Subcutaneous abdominal adipose tissue (tissue), 5 donors: ENCODE data around the gene TBL1X.

Experiments used
- H3K27ac ChIP-seq: one replicate; pipeline ENCODE4 v1.7.0; 2013; ENCODE audit warnings: low read depth, mild to moderate bottlenecking, inconsistent platforms, low read length, moderate library complexity
- H3K27me3 ChIP-seq, 5 donors: one replicate each; pipeline ENCODE4 v1.7.0; 2013; ENCODE audit warnings: low read length in 5 of 5, inconsistent platforms in 1 of 5; ENCODE audit not compliant: control insufficient read depth in 5 of 5, insufficient read depth in 4 of 5
- H3K36me3 ChIP-seq, 5 donors: one replicate each; pipeline ENCODE4 v1.7.0; 2013; ENCODE audit warnings: low read length in 5 of 5; ENCODE audit not compliant: control insufficient read depth in 5 of 5, insufficient read depth in 5 of 5
- H3K4me1 ChIP-seq, 5 donors: one replicate each; pipeline ENCODE4 v1.7.0; 2013; ENCODE audit warnings: low read length in 5 of 5, mild to moderate bottlenecking in 3 of 5, moderate library complexity in 1 of 5; ENCODE audit not compliant: control insufficient read depth in 5 of 5, insufficient read depth in 5 of 5
- H3K4me3 ChIP-seq, 5 donors: one replicate each; pipeline ENCODE4 v1.7.0; 2013; ENCODE audit warnings: low read length in 5 of 5, low read depth in 1 of 5
- H3K9ac ChIP-seq, 5 donors: one replicate each; pipeline ENCODE4 v1.7.0; 2013; ENCODE audit warnings: low read length in 5 of 5, mild to moderate bottlenecking in 4 of 5, moderate library complexity in 3 of 5
- H3K9me3 ChIP-seq, 5 donors: one replicate each; pipeline ENCODE4 v1.7.0; 2013; ENCODE audit warnings: low read length in 5 of 5; ENCODE audit not compliant: control insufficient read depth in 5 of 5
- donor health status: healthy.
- donor health status: healthy.
- donor health status: healthy.
- donor health status: healthy.
- donor health status: healthy.

TBL1X gene

DNA sequence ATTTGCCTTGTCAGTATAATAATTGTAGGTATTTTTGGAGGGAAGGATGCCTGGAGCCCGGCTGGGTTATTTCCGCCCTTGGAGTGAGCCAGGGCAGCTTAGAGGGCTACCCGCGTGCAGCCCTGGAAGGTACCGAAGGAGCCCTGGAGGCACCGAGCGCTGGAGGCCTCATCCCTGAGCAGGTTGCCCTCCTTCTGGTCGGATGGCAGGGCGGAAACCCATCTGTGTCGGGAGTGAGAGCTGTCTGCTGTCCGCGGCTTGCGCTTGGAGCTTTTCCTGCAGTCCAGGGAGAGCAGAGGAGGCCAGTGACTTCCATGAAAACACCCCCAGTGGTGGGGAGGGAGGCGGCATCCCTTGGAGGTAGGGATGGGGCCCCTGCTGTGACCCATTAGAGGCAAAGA is 122.1 kb downstream of the TBL1X start:
- H3K36me3 ChIP-seq, result no peaks in the 10 kb centered on the region
- no peak overlapping the region for H3K4me3 ChIP-seq
- no peak overlapping the region for H3K9ac ChIP-seq
- peaks cover 0 to 4% (median 0%) of the 10 kb centered on the region in 5 donors for H3K9me3 ChIP-seq
- peaks cover 0 to 3% (median 0%) of the 10 kb centered on the region in 5 donors for H3K27me3 ChIP-seq
- H3K27ac ChIP-seq, result no peak overlapping the region
- peaks cover 0 to 3% (median 2%) of the 10 kb centered on the region in 5 donors for H3K4me1 ChIP-seq

DNA sequence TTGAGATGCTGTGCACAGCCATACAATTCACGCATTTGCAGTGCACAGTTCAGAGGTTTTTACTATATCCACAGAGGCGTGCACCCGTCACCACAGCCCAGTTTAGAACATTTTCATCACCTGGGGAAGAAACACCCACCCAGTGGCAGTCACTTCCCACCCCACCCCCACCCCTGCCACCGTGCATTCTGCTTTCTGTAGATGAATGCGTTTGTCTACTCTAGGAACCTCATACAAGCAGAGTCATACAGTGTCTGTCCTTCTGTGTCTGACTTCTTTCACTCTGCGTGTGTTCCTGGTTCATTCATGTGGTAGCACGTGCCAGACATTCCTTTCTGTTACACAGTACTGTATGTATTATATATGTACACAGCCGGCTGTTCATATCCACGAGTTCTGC is 122.8 kb downstream of the TBL1X start:
- Histone ChIP-seq H3K9me3 (peaks cover 0 to 10% (median 0%) of the 10 kb centered on the region in 5 donors), H3K27me3 (peaks cover 0 to 3% (median 0%) of the 10 kb centered on the region in 5 donors), H3K36me3 (no peaks in the 10 kb centered on the region), H3K27ac (no peak overlapping the region), H3K9ac (no peak overlapping the region), H3K4me1 (peaks cover 0 to 2% (median 0%) of the 10 kb centered on the region in 5 donors), H3K4me3 (no peak overlapping the region)

DNA sequence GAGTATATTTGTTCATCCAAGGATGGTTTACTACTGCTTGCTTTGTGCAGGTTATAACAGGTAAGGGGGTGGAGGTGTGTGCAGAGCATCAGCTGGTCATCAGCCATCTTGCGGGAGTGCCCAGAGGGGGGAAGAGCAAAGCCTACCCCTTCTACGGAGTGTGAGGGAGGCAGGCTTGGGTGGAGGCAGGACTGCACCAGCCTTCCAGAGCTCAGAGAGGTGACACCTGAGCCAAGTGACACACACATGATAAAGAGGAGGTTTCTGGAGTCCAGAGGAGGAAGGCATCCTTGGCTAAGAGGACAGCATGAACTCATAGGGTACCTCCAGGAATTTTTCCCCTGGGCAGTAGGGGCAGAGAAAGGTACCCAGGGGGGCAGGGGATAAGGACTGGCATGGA is 126.6 kb downstream of the TBL1X start:
- H3K9me3 ChIP-seq, result peaks cover 0 to 11% (median 0%) of the 10 kb centered on the region in 5 donors
- no peak overlapping the region for H3K9ac ChIP-seq
- no peak overlapping the region for H3K4me3 ChIP-seq
- H3K4me1 ChIP-seq, result peaks cover 0 to 3% (median 0%) of the 10 kb centered on the region in 5 donors
- H3K36me3 ChIP-seq, result no peaks in the 10 kb centered on the region
- no peak overlapping the region for H3K27ac ChIP-seq
- peaks cover 0 to 4% (median 0%) of the 10 kb centered on the region in 5 donors for H3K27me3 ChIP-seq

DNA sequence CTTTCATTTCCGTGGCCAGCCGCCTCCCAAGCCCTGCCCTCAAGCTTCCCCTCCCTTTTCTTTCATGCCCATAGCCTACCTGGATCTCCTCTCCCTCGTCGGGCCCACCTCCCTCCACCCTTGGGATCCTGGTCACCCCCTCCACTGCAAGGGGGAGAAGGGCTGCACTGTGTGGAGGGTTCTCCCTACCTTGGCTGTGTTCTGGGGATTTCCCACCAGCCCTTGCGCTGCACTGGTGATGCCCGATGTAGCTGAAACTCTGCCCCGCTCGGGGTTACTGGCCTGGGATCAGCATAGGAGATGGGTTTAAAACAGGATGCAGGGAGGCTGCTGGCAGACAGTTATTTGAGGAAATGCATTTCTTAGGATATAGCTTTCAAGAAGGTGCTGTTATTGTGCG is 128.9 kb downstream of the TBL1X start:
- Histone ChIP-seq H3K9me3 (peaks cover 0 to 11% (median 0%) of the 10 kb centered on the region in 5 donors), H3K36me3 (no peaks in the 10 kb centered on the region), H3K9ac (no peak overlapping the region), H3K27ac (no peak overlapping the region), H3K27me3 (peaks cover 0 to 6% (median 0%) of the 10 kb centered on the region in 5 donors), H3K4me3 (no peak overlapping the region), H3K4me1 (peaks cover 0 to 13% (median 4%) of the 10 kb centered on the region in 5 donors)

DNA sequence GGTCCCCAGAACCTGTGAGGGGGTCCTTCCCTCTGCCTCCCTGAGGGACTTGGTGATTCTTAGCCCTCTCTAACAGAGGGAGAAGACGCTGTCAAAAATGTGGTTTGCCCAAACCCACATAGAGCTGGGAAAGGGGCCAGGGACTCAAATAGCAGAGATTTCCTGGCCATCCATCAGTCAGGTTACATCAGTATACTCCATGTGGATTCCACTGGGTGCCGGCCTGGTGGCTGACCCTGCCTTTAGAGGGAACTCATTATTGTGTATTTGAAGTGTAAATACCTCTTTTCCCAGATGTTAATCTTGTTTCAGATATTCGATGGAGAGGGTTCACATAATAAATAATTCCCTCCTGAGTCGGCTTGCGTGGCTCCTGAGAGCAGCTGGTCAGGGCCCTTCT is 130.3 kb downstream of the TBL1X start:
- no peaks in the 10 kb centered on the region for H3K36me3 ChIP-seq
- H3K4me1 ChIP-seq, result peaks cover 0 to 13% (median 4%) of the 10 kb centered on the region in 5 donors
- no peak overlapping the region for H3K4me3 ChIP-seq
- no peak overlapping the region for H3K9ac ChIP-seq
- peaks cover 0 to 11% (median 0%) of the 10 kb centered on the region in 5 donors for H3K9me3 ChIP-seq
- H3K27me3 ChIP-seq, result peaks cover 0 to 6% (median 0%) of the 10 kb centered on the region in 5 donors
- no peak overlapping the region for H3K27ac ChIP-seq

DNA sequence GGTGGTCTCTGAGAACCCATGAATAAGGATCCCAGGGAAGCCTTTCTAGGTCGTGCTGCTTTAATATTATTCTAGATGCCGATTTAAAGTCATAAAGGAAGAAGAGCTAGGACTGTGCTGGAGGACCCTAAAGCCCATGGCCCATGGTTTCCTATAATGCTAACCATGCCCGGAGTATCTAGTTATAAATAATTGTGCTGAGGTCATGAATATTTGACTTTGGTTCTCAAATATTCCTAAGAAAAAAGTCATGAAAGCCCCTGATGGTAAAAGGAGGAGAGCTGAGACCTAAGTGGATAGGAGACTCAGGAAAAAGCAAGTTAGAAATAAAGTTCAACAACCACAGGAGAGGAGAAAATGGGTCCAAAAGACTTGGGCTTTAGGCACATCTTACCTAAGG is 132.0 kb downstream of the TBL1X start:
- Histone ChIP-seq H3K9ac (no peak overlapping the region), H3K4me1 (peaks cover 0 to 13% (median 4%) of the 10 kb centered on the region in 5 donors), H3K27me3 (peaks cover 0 to 6% (median 0%) of the 10 kb centered on the region in 5 donors), H3K27ac (no peak overlapping the region), H3K4me3 (no peak overlapping the region), H3K9me3 (peaks cover 0 to 7% (median 0%) of the 10 kb centered on the region in 5 donors), H3K36me3 (no peaks in the 10 kb centered on the region)

DNA sequence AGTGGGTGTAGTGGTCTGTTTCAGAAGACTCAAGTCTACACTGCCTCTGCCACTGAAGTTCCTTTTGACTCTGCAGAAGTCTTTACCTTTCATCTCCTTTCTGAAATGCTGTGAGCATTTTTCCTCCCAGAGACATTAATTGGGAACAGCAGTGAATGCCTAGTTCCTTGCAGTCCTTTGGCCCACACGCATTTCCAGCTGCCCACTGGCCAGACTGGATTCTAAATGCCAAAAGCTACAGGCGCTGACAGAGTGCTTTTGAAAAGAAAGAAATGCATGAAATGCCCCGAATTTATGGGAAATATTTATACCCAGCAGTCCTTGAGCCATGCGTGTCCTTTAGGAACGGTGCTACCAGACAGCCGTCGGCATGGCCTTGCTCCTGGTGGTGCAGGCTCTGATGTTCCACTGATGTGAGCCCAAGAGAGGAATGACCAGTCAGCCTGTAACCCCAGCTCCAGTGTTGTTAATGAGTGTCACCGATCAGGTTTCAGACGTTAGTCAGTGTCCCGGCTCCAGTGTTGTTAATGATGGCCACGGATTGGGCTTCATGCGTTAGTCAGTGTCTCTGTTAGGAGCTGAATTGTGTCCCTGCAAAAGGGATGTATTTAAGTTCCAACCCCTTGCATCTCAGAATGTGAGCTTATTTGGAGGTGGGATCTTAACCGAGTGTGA is 132.6 kb downstream of the TBL1X start:
- Histone ChIP-seq H3K4me3 (no peak overlapping the region), H3K27me3 (peaks cover 0 to 6% (median 0%) of the 10 kb centered on the region in 5 donors), H3K9ac (no peak overlapping the region), H3K4me1 (peaks cover 0 to 13% (median 4%) of the 10 kb centered on the region in 5 donors), H3K27ac (no peak overlapping the region), H3K9me3 (peaks cover 0 to 2% (median 0%) of the 10 kb centered on the region in 5 donors), H3K36me3 (no peaks in the 10 kb centered on the region)

DNA sequence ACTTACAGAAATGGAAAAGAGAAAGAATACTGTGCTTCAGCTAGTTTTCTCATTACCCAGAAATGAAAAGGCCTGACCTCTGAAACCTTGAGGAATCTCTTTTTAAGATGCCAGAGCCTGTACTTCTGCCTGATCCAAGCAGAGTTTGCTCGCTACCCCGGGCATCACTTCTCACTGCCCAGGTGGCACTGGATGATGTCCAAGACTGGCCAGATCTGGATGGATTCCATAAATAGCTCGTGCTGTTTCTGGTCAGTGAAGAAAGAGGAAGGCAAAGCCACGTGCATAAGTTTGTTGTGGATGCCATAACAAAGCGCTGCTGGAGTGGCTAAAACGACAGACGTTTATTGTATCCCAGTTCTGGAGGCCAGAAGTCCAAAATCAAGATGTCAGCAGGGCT is 133.5 kb downstream of the TBL1X start:
- H3K9me3 ChIP-seq, result peaks cover 0 to 2% (median 0%) of the 10 kb centered on the region in 5 donors
- H3K4me3 ChIP-seq, result no peak overlapping the region
- peaks cover 0 to 13% (median 4%) of the 10 kb centered on the region in 5 donors for H3K4me1 ChIP-seq
- H3K27ac ChIP-seq, result no peak overlapping the region
- no peak overlapping the region for H3K9ac ChIP-seq
- no peaks in the 10 kb centered on the region for H3K36me3 ChIP-seq
- H3K27me3 ChIP-seq, result peaks cover 0 to 5% (median under 1%) of the 10 kb centered on the region in 5 donors

DNA sequence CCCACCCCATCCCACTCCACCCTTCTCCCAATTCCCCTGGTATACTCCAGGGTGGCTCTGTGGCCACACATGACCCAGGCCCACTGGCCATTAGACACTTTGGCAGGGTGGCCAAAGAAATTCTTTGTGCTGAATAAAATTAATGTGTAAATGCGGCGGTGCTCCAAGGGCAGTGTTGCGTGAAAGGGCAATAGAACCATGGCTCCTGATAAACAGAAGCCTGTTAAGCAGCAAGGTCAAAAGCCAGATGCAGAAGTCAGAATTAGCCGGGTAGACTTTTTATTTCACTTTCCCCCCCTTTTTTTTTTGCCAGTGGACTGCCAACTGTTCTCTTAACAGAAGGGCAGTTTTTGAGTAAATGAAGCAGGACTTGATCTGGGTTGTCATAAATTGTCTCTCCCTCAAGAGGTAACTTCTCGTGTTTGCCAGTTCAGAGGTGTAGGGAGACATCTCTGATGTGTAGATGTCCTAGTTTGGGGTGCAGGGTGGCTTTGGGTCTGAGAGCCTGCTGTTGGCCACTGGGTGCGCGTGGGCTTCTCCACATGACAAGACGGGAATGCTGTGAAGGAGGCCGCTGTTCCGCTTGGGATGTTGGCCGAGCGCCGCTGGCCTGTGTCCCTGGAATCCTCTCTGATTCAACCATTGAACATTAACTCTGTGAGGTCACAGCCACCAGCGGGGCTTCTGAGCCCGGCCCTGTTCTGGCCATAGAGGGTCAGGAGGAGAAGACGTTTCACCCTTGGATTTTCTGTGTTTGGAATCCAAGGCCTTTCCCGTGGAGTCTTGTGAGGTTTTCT is 139.5 kb downstream of the TBL1X start:
- H3K27ac ChIP-seq, result no peak overlapping the region
- H3K9ac ChIP-seq, result no peak overlapping the region
- H3K4me3 ChIP-seq, result no peak overlapping the region
- peaks cover 3 to 13% (median 5%) of the 10 kb centered on the region in 5 donors for H3K9me3 ChIP-seq
- no peaks in the 10 kb centered on the region for H3K36me3 ChIP-seq
- peaks cover 0 to 2% (median 0%) of the 10 kb centered on the region in 5 donors for H3K27me3 ChIP-seq
- H3K4me1 ChIP-seq, result peaks cover 0 to 10% (median 0%) of the 10 kb centered on the region in 5 donors

DNA sequence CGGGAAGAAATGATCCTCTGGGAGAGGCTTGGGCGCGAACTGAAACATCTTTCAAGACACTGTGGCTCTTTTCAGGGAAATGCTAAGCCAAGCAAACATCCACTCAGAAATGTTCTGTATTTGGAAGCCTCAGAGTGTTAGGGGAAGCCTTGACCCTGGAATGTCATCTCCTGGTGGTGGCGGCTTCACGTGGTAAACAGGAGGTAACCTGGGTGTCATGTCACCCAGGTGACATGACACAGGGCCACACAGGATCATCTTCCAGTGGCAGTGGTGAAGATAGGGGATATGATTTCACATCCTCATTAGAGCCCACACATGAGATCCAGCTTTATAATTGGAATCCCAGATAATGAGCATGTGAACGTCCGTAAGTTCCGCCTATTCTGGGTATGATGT is 140.0 kb downstream of the TBL1X start:
- H3K9ac ChIP-seq, result no peak overlapping the region
- H3K4me1 ChIP-seq, result peaks cover 0 to 10% (median 0%) of the 10 kb centered on the region in 5 donors
- no peaks in the 10 kb centered on the region for H3K36me3 ChIP-seq
- H3K27ac ChIP-seq, result no peak overlapping the region
- H3K4me3 ChIP-seq, result no peak overlapping the region
- H3K27me3 ChIP-seq, result peaks cover 0 to 2% (median 0%) of the 10 kb centered on the region in 5 donors
- H3K9me3 ChIP-seq, result peaks cover 3 to 13% (median 5%) of the 10 kb centered on the region in 5 donors
